Activated T-helper 2 cell treated with anti-CD3 and anti-CD28 coated beads, Interferon-gamma antibody, Interleukin-2, Interleukin-4, amounts not matched to agents 10 μg/mL and 5 μg/mL and 100 μg/mL, durations not matched to agents 14 hours and 24 hours and 36 hours (primary cell): ENCODE measurements around the gene NNMT. TPM values are rescaled to one million over a fixed set of nuclear protein-coding genes. Genes with fewer than 3 reads are reported as not detected.

Source experiments
- DNase-seq: peaks from one replicate; pipeline ENCODE4 v3.0.0; 2021; ENCODE audit warnings: low spot score
- H3K27ac Mint-ChIP-seq: one replicate; pipeline ENCODE4 v1.8.0; 2021; ENCODE audit warnings: mixed read lengths
- H3K27me3 Mint-ChIP-seq: one replicate; pipeline ENCODE4 v1.8.0; 2021; ENCODE audit warnings: low read depth, mixed read lengths
- H3K36me3 Mint-ChIP-seq: one replicate; pipeline ENCODE4 v1.8.0; 2021; ENCODE audit warnings: low read depth, mixed read lengths
- H3K4me1 Mint-ChIP-seq: one replicate; pipeline ENCODE4 v1.8.0; 2021; ENCODE audit warnings: low read depth, mixed read lengths
- H3K4me3 Mint-ChIP-seq: one replicate; pipeline ENCODE4 v1.8.0; 2021; ENCODE audit warnings: low read depth, mild to moderate bottlenecking, moderate library complexity, mixed read lengths
- H3K9me3 Mint-ChIP-seq: one replicate; pipeline ENCODE4 v1.8.0; 2021; ENCODE audit warnings: mixed read lengths
- intact Hi-C: fragments of 100-400 bp; cut with micrococcal nuclease; formaldehyde crosslinking; loops from one replicate; pipeline ENCODE4 v1.15.1; 2023
- total RNA-seq: library from RNA; stranded (reverse); gene quantifications from 2 replicates; pipeline ENCODE4 v1.2.3, GENCODE V29; 2022

NNMT gene
- total RNA-seq, 1 donor from 2014 or later, result not detected

- Mint-ChIP-seq H3K9me3 (no peaks in the 10 kb centered on the region), H3K36me3 (no peaks in the 10 kb centered on the region), H3K27me3 (peaks cover 25% of the 10 kb centered on the region), H3K4me1 (no peaks in the 10 kb centered on the region), H3K4me3 (no peak overlapping the region), H3K27ac (no peak overlapping the region)
- no peak for DNase-seq
- intact Hi-C loops, result no loop called here
These were observed 13.9 kb downstream of the NNMT start for GRCh38 chr11:114310095-114310494.

GRCh38 chr11:114311946-114312345, 15.7 kb downstream of the NNMT start:
- H3K4me3 Mint-ChIP-seq, result no peak overlapping the region
- H3K27ac Mint-ChIP-seq, result no peak overlapping the region
- intact Hi-C loops, result no loop called here
- peaks cover 7% of the 10 kb centered on the region for H3K4me1 Mint-ChIP-seq
- no peak for DNase-seq
- H3K9me3 Mint-ChIP-seq, result no peaks in the 10 kb centered on the region
- peaks cover 21% of the 10 kb centered on the region for H3K27me3 Mint-ChIP-seq
- no peaks in the 10 kb centered on the region for H3K36me3 Mint-ChIP-seq

GRCh38 chr11:114314096-114314495, 17.9 kb downstream of the NNMT start:
- no peak for DNase-seq
- Mint-ChIP-seq H3K4me3 (no peak overlapping the region), H3K27me3 (peaks cover 6% of the 10 kb centered on the region), H3K4me1 (peaks cover 13% of the 10 kb centered on the region), H3K9me3 (no peaks in the 10 kb centered on the region), H3K36me3 (no peaks in the 10 kb centered on the region), H3K27ac (no peak overlapping the region)
- intact Hi-C loops, result no loop called here

GRCh38 chr11:114315749-114316368, 19.7 kb downstream of the NNMT start:
- intact Hi-C loops, result no loop called here
- Mint-ChIP-seq H3K4me3 (peak overlapping the region; percentile 37), H3K4me1 (peaks cover 18% of the 10 kb centered on the region), H3K36me3 (no peaks in the 10 kb centered on the region), H3K27me3 (peaks cover 3% of the 10 kb centered on the region), H3K9me3 (no peaks in the 10 kb centered on the region), H3K27ac (no peak overlapping the region)
- DNase-seq, result no peak

- peaks cover 3% of the 10 kb centered on the region for H3K27me3 Mint-ChIP-seq
- H3K36me3 Mint-ChIP-seq, result no peaks in the 10 kb centered on the region
- no peak for DNase-seq
- no peak overlapping the region for H3K27ac Mint-ChIP-seq
- no peak overlapping the region for H3K4me3 Mint-ChIP-seq
- intact Hi-C loops, result no loop called here
- H3K9me3 Mint-ChIP-seq, result no peaks in the 10 kb centered on the region
- H3K4me1 Mint-ChIP-seq, result peaks cover 18% of the 10 kb centered on the region
These were observed 21.0 kb downstream of the NNMT start for GRCh38 chr11:114316980-114317786.

GRCh38 chr11:114317787-114318137, 21.6 kb downstream of the NNMT start:
- Mint-ChIP-seq H3K4me1 (peaks cover 18% of the 10 kb centered on the region), H3K27ac (no peak overlapping the region), H3K27me3 (peaks cover 3% of the 10 kb centered on the region), H3K4me3 (no peak overlapping the region), H3K9me3 (no peaks in the 10 kb centered on the region), H3K36me3 (no peaks in the 10 kb centered on the region)
- no peak for DNase-seq
- intact Hi-C loops, result no loop called here

GRCh38 chr11:114318361-114318760, 22.2 kb downstream of the NNMT start:
- Mint-ChIP-seq H3K4me1 (peaks cover 18% of the 10 kb centered on the region), H3K9me3 (no peaks in the 10 kb centered on the region), H3K27me3 (peaks cover 5% of the 10 kb centered on the region), H3K27ac (no peak overlapping the region), H3K4me3 (no peak overlapping the region), H3K36me3 (no peaks in the 10 kb centered on the region)
- DNase-seq, result no peak
- intact Hi-C loops, result no loop called here

- Mint-ChIP-seq H3K27ac (no peak overlapping the region), H3K36me3 (no peaks in the 10 kb centered on the region), H3K27me3 (peaks cover 5% of the 10 kb centered on the region), H3K9me3 (no peaks in the 10 kb centered on the region), H3K4me3 (no peak overlapping the region), H3K4me1 (peaks cover 18% of the 10 kb centered on the region)
- intact Hi-C loops, result no loop called here
- DNase-seq, result no peak
These were observed 23.6 kb downstream of the NNMT start for GRCh38 chr11:114319716-114320328.

- H3K4me3 Mint-ChIP-seq, result no peak overlapping the region
- H3K4me1 Mint-ChIP-seq, result peaks cover 11% of the 10 kb centered on the region
- H3K9me3 Mint-ChIP-seq, result no peaks in the 10 kb centered on the region
- intact Hi-C loops, result no loop called here
- no peak for DNase-seq
- no peak overlapping the region for H3K27ac Mint-ChIP-seq
- no peaks in the 10 kb centered on the region for H3K36me3 Mint-ChIP-seq
- peaks cover 5% of the 10 kb centered on the region for H3K27me3 Mint-ChIP-seq
These were observed 25.5 kb downstream of the NNMT start for GRCh38 chr11:114321621-114322257.

- Mint-ChIP-seq H3K36me3 (no peaks in the 10 kb centered on the region), H3K27ac (no peak overlapping the region), H3K4me1 (peaks cover 8% of the 10 kb centered on the region), H3K27me3 (peaks cover 5% of the 10 kb centered on the region), H3K9me3 (no peaks in the 10 kb centered on the region), H3K4me3 (no peak overlapping the region)
- no peak for DNase-seq
- intact Hi-C loops, result no loop called here
These were observed 26.7 kb downstream of the NNMT start for GRCh38 chr11:114322934-114323333.

GRCh38 chr11:114326151-114326550, 30.0 kb downstream of the NNMT start:
- DNase-seq, result no peak
- H3K9me3 Mint-ChIP-seq, result peaks cover 10% of the 10 kb centered on the region
- no peaks in the 10 kb centered on the region for H3K36me3 Mint-ChIP-seq
- H3K4me1 Mint-ChIP-seq, result no peaks in the 10 kb centered on the region
- H3K4me3 Mint-ChIP-seq, result no peak overlapping the region
- H3K27me3 Mint-ChIP-seq, result peaks cover 7% of the 10 kb centered on the region
- no peak overlapping the region for H3K27ac Mint-ChIP-seq
- intact Hi-C loops, result no loop called here

GRCh38 chr11:114326776-114327175, 30.6 kb downstream of the NNMT start:
- H3K9me3 Mint-ChIP-seq, result peaks cover 10% of the 10 kb centered on the region
- H3K4me1 Mint-ChIP-seq, result no peaks in the 10 kb centered on the region
- H3K4me3 Mint-ChIP-seq, result no peak overlapping the region
- H3K27ac Mint-ChIP-seq, result no peak overlapping the region
- intact Hi-C loops, result no loop called here
- DNase-seq, result no peak
- peaks cover 7% of the 10 kb centered on the region for H3K27me3 Mint-ChIP-seq
- H3K36me3 Mint-ChIP-seq, result no peaks in the 10 kb centered on the region

- H3K4me3 Mint-ChIP-seq, result no peak overlapping the region
- H3K27me3 Mint-ChIP-seq, result peaks cover 22% of the 10 kb centered on the region
- H3K36me3 Mint-ChIP-seq, result no peaks in the 10 kb centered on the region
- DNase-seq, result no peak
- no peaks in the 10 kb centered on the region for H3K4me1 Mint-ChIP-seq
- intact Hi-C loops, result no loop called here
- no peak overlapping the region for H3K27ac Mint-ChIP-seq
- peaks cover 10% of the 10 kb centered on the region for H3K9me3 Mint-ChIP-seq
These were observed 34.2 kb downstream of the NNMT start for GRCh38 chr11:114330373-114330772.
